ENCODE measurements around the gene ZNF205. TPM values are rescaled to one million over a fixed set of nuclear protein-coding genes. Genes with fewer than 3 reads are reported as not detected.

The ZNF205 gene
- polyA plus RNA-seq, 3 donors, result 14.2 to 18.3 (median 18.0) TPM

DNA sequence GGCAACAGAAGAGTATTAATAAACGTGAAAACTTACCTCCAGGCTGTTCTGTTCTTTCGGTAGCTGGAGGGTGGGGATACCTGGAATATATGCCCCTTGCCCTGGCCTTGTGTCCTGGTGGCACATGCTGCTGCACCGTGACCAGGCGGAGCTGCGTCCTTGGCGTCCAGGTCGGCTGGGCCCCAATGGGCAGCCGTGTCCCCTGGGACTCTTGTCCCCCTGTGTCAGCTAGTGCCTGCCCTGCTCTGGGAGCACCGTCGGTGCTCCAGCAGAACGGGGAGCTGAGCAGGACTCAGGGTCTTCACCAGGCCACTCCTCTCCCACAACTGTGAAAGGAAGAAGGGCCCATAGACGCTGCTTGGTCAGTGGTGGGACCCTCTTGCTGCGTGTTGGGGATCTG, 30.4 kb downstream of the ZNF205 start:
- DNase-seq (ENCODE audit: extremely low read depth in 1 of 11, low read depth in 9 of 11, low spot score in 4 of 11), result no peak

DNA sequence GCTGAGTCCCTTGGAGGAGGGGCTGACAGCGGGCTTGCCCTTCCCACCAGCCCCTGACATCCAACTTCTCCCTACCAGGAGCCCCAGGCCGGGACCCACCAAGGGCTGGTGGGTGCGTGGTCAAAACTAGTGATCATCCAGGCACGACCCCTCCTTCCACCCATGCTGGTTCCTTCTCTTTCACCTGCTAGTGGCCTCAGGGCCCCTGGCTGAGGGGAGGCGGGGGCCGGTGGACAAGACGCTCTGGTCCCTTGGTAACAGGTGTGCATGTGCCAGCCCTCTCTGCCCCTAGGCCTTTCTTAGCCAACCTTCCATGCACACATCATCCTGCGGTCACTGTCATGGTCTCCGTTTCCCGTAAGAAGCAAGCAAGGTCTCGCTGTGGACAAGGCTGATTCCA, 30.8 kb downstream of the ZNF205 start:
- DNase-seq (ENCODE audit: extremely low read depth in 1 of 11, low read depth in 9 of 11, low spot score in 4 of 11), result no peak

DNA sequence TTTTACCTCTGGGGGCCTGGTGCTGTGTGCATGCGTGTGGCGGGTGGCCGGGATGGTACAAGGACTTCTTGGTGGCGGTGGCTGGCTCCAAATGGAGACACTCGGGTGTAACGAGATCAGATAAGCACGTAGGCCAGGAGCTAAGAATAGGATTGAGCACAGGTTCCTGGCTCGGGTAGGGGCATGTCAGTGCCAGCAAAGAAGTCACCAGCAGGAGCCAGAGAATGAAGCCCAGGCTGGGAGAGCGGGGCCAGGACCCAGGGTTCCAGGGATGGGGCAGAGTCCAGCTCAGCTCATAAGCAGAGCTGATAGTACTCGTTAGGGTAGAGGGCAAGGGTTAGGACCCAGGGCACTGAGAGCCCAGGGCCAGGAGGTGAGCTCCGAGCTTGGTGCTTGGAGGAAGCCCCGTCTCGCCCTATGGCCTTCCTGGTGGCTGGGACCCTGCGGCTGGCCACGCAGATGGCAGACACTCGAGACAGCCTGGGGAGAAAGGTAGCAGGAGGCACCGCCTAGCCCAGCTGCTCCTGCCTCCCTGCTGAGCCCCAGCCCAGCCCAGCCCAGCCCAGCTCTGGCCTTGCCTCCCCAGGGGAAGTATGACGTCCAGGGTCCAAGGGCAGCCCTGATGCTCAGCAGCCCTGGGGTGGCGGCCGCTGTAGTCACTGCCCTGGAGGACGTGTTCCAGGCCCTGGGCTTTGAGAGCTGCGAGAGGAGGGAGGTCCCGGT, 31.4 kb downstream of the ZNF205 start:
- DNase-seq (ENCODE audit: extremely low read depth in 1 of 11, low read depth in 9 of 11, low spot score in 4 of 11), result no peak

DNA sequence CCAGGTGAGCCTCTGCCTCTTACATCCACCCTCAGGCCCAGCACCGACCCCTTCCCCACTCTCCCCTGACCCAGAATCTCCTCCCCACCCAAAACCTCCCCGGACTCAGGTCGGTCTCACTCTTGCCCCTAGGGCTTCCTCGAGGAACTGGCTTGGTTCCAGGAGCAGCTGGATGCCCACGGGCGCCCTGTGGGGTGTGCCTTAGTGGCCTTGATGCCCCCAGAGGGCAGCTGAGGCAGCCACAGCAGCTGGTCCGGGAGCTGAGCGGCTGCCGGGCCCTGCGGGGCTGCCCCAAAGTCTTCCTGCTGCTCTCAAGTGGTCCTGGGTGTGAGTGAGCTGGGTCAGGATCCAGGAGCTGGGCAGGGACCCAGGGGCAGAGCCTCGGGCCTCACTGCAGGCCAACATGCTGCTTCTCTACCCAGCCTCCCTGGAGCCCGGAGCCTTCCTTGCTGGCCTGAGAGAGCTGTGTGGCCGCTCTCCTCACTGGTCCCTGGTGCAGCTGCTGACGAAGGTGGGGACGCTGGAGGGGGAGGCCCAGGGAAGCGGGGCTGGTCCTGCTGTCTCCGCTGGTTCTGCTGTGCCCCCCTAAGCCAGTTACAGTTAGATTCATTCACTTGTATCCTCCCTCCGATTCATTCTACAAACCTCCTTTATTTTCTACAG, 32.1 kb downstream of the ZNF205 start:
- DNase-seq (ENCODE audit: extremely low read depth in 1 of 11, low read depth in 9 of 11, low spot score in 4 of 11), result no peak

DNA sequence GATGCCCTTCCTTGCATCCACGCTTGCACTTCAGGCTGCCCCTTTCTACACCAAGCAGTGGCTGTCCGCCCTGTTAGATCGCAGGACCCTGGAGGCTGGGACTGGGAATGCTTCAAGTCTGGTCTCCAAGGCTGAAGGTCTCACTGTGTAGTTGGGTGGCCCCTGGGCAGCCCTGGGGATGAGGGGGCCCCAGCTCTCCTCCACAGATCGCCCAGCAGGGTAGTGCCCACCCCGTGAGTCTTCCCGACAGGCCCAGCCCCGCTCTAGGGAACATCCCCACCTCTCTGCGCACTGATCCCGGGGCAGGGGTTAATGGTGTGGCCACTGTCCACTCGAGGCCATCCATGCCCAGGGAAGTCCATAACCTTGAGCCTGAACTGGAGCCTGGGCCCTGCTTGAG, 32.8 kb downstream of the ZNF205 start:
- DNase-seq (ENCODE audit: extremely low read depth in 1 of 11, low read depth in 9 of 11, low spot score in 4 of 11), result no peak

DNA sequence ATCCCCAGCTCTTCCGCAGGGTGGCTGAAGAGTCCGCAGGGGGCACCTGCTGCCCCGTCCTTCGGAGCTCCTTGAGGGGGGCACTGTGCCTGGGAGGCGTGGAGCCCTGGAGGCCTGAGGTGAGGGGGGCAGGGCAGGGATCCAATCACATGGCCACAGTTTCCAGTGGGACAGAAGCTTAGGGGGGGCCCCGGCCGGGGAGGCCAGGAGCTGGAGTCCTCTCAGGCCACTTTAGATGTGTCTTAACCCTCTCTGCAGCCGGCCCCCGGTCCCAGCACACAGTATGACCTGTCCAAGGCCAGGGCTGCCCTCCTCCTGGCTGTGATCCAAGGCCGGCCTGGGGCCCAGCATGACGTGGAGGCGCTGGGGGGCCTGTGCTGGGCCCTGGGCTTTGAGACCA, 33.3 kb downstream of the ZNF205 start:
- DNase-seq (ENCODE audit: extremely low read depth in 1 of 11, low read depth in 9 of 11, low spot score in 4 of 11), result no peak

DNA sequence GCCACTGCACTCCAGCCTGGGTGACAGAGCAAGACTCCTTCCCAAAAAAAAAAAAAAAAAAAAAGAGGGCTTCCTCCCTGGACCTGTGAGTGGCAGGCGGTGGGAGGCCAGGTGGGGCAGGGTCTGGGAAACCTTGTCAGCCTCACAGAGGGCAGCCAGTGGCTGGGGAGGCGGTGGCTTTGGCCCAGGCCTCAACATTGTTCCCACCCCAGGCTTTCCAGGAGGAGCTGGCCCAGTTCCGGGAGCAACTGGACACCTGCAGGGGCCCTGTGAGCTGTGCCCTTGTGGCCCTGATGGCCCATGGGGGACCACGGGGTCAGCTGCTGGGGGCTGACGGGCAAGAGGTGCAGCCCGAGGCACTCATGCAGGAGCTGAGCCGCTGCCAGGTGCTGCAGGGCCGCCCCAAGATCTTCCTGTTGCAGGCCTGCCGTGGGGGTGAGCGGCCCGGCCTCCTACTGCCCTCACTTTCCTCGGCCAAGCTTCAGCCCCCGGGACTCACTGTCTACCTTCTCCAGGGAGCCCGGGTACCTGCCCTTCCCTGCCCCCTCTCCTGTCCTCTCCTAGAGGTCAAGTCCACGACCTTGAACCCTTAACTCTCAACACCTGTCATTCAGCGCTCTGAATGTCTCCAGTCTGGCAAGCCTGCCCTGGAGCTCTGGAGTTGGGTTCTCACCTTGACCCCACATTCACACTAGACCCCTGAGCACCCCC, 34.8 kb downstream of the ZNF205 start:
- DNase-seq (ENCODE audit: extremely low read depth in 1 of 11, low read depth in 9 of 11, low spot score in 4 of 11), result no peak

DNA sequence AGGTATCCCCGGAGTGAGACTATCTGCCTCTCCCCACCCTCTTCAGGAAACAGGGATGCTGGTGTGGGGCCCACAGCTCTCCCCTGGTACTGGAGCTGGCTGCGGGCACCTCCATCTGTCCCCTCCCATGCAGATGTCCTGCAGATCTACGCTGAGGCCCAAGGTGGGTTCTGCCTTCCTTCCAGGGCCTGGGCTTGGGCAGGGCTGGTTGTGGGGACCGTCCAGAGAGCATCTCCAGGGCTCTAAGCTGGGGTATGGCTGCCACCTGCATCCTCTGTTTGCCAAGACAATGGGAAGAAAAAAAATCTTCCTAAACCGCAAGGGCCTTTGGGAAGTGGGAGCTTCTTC, 35.3 kb downstream of the ZNF205 start:
- DNase-seq (ENCODE audit: extremely low read depth in 1 of 11, low read depth in 9 of 11, low spot score in 4 of 11), result no peak

DNA sequence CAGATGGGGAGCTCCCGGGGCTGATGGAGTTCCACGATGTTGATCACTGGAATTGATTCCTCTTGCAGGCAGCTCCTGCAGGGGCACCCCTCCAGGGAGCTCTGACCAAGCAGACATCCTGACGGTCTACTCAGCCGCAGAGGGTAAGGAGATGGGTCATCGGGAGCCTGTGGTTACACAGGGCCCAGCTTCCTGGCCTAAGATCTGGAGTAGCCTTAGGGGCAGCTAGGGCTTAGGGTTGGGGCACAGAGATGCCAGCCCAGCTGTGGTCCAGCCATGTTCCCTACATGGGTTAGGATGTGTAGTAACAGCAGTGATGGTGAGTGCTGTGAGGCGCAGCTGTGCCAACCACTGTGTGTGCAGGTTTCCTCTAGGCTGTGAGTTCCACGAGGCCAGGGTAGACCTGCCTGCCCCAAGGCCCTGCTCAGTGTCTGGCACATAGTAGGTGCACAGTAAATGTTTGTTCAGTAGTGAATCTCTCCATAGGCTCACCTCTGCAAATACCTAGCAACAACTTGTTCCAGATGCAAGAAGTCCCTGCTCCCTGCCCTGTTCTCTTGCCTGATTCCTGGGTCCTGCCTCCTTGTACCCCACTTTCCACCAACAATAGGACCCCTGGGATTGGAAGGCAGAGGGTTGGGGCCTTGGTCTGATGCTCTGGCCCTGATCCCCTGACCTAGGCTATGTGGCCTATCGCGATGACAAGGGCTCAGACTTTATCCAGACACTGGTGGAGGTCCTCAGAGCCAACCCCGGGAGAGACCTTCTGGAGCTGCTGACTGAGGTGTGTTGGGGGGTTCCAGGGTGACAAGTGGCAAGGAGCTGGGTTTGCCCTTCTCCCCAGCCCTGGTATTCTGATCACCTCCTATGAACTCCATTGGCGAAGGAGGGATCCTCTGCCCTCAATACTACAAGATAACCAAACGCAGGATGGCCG, 36.1 kb downstream of the ZNF205 start:
- no peak for DNase-seq (ENCODE audit: extremely low read depth in 1 of 11, low read depth in 9 of 11, low spot score in 4 of 11)

DNA sequence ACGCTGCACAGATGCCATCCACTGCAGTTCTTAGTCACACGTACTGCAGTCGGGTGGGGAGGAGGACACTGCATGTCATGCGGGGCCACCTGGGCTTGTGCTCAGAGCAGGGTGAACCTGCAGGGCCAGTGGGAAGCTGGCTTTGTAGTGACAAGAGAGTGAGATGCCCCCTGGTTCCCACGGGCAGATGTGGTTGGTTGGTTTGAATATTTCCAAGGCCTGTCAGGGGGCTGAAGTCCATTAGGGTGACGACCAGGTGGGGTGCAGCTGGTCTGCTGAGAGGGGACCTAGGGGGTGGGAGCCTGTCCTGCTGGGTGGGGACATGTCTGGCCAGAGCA, 36.8 kb downstream of the ZNF205 start:
- no peak for DNase-seq (ENCODE audit: extremely low read depth in 1 of 11, low read depth in 9 of 11, low spot score in 4 of 11)

DNA sequence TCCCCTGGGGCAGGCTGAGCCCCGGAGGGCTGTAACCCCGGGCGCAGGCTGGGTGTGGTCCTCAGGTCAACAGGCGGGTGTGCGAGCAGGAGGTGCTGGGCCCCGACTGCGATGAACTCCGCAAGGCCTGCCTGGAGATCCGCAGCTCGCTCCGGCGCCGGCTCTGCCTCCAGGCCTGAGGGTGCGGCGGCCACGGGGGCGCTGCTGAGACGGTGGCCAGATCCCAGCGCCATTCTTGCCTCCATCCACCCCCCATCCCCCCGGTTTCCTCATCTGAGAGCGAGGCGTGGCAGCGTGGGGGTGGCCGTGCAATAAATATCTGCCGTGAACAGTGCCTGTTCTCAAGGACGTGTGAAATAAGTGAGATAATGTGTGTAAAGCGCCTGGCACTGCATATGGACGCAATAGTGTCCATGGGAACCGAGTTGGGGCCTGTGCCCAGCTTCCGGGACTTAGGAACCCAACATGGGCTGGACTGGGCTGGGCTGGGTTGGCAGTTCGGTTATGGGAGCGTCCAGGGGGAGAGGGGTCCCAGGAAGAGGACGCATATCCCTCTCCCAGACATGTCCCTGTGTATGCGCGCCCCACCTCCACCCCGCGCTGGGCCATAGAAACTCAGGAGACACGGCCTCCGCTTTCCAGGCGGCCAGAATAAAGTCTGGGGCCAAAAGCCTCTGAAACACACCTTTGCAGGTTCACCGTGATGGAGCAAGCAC, 37.4 kb downstream of the ZNF205 start:
- no peak for DNase-seq (ENCODE audit: extremely low read depth in 1 of 11, low read depth in 9 of 11, low spot score in 4 of 11)

DNA sequence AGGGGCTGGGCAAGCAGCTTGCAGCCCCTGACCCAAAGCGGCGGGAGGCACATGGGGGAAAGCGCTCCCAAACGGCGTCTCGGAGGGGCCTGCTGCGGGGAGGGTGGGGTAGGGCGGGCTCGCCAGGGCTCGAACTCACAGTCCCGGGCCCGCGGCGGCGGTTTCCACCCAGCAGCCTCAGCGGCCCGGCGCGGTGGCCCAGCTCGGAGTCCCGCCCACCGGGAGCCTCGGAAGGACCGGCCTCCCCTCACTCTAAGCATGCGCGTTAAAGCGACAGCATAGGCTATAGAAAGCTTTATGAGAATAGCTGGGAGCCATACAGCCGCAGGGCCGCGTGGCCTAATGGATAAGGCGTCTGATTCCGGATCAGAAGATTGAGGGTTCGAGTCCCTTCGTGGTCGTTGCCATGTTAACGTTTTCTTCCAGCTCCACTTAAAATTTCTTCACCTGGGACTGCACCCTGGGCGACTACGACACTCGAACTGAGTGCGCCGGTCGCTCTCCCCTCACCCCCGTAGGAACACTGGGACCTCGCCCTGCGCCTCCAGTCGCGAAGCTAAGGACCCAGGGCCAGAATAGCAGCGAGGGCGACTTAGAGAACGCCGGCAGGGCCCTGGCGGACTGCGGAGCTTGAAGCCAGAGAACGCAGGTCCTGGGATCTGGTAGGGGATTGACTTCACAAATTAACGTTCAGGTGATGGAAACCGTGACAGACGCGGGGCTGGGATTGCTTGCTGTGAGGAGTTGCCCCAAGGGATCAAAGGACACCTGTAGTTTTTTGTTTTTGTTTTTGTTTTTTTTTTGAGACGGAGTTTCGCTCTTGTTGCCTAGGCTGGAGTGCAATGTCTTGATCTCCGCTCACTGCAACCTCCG, 38.2 kb downstream of the ZNF205 start:
- peak; percentile 88 to 98 (median 94) for DNase-seq (ENCODE audit: extremely low read depth in 1 of 11, low read depth in 9 of 11, low spot score in 4 of 11)

DNA sequence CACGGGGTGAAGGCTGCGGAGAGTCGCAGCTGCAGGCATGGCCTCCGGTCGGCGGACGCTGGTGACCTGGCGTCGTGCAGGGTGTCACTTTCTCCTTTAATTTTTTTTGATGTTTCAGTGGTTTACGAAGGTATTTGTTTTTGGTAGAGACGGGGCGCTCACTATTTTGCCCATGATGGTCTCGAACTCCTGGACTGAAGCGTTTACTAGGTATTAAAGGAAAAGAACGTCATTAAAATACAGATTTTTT, 39.6 kb downstream of the ZNF205 start:
- no peak for DNase-seq (ENCODE audit: extremely low read depth in 1 of 11, low read depth in 9 of 11, low spot score in 4 of 11)

DNA sequence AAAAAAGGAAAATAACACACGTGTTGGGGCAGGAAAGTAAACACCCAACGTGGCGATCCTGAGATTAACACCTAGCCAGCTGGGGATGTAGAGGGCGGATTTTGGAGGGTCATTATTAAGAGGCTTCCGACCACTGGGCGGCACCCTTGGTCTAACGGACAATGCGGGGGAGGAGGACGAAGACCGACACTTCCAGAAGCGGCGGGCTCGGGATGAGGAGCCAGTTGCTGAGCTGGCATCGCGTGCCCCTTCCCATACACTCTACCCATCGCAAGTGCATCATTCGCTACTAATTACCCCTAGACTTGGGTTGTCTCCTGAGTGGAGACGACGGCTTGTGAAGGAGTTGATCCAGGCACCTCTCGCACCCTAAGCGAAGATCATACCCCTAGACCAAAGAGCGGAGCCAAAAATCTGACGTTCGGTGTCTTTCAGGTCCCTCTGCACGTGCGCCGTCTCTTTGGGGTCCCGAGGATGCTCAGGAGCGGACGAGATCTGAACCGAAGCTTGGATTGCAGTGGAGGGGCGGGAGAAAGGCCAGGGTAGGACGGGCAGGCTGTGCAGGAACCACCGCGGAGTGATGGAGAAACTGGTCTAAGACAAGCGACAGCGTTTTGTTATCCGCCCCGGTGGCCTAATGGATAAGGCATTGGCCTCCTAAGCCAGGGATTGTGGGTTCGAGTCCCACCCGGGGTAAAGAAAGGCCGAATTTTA, 40.0 kb downstream of the ZNF205 start:
- DNase-seq (ENCODE audit: extremely low read depth in 1 of 11, low read depth in 9 of 11, low spot score in 4 of 11), result peak in 7 of 11 donors; percentile 79 to 84 (median 82)

DNA sequence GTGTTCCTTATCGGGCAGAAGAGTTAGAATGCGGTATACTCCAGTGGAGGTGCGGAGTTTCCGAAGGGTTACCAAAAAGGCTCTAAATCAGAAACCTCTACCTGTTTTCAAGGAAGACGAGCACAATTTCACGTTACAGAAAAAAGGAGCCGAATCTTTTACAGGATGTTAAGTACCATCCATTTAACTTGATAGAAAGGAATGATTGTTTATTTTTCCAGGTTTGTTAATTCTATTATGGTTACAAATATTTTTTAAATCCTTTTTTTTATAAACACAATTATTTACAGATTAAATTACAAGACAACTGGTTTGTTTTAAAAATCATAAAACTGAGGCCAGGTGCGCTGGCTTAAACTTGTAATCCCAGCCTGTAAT, 40.6 kb downstream of the ZNF205 start:
- no peak for DNase-seq (ENCODE audit: extremely low read depth in 1 of 11, low read depth in 9 of 11, low spot score in 4 of 11)

DNA sequence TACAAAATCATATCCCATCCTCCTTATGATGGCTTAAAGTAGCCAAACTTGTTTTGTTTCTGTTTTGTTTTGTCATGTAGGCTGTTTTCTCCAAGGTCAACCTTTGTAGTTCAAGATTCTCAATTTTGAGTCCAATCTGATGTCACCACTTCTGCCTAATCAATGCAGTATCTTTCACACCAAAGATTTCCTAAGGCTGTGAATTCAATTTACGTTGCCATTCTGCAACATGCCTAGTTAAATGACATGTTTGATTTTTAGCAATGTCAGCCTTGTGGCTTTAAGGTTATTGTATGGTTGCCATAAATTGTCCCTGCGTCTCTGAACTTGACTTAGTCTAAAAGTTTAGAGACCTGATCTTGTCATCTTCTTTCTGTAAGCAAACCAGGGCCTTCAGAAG, 42.8 kb downstream of the ZNF205 start:
- no peak for DNase-seq (ENCODE audit: extremely low read depth in 1 of 11, low read depth in 9 of 11, low spot score in 4 of 11)

DNA sequence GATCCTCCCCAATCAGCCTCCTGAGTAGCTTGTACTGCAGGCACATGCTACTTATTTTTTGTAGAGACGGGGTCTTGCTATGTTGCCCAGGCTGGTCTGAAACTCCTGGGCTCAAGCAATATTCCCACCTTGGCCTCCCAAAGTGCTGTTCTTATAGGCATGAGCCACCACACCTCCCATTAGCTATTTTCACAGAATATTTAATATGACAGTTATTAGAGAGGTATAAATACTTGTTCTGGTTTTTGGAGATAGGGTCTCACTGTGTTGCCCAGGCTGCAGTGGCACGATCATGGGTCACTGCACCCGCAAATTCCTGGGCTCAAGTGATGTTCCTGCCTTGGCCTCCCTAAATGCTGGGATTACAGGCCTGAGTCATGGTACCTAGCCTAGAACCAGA, 43.6 kb downstream of the ZNF205 start:
- no peak for DNase-seq (ENCODE audit: extremely low read depth in 1 of 11, low read depth in 9 of 11, low spot score in 4 of 11)

Measured in renal cortex interstitium (tissue), 11 donors.